Fibroblast of skin of left quadriceps (primary cell): ENCODE results near the gene HSD11B1L.
"Not testable (repeated sequence)": the region's sequence is repeated elsewhere in the genome, so short reads cannot be mapped to it uniquely, and the experiment has no call there.

Source experiments
- DNase-seq, 2 experiments: peaks; one replicate each; pipeline ENCODE4 v3.0.0-alpha.2; 2013; ENCODE audit warnings: low read depth in 2 of 2

The HSD11B1L gene

GRCh38 chr19:5733172-5733571 is 52.3 kb downstream of the HSD11B1L start:
- not testable (repeated sequence) for DNase-seq
